ENCODE measurements around the gene B3GNT8.
A peak's percentile ranks its signal among the peaks of the same experiment; 100 is the strongest.

B3GNT8 gene

DNA sequence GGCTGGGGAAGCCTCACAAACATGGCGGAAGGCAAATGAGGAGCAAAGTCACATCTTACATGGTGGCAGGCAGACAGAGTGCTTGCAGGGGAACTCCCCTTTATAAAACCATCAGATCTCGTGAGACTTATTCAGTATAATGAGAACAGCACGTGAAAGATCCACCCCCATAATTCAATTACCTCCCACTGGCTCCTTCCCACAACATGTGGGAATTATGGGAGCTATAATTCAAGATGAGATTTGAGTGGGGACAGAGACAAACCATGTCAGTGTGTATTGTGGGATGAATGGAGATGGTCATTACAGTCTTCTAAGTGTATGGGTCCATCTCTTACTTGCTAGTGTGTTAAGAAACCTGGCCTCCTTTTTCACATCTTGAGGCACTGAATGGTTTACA lies 25.2 kb downstream of the B3GNT8 start:
- Histone ChIP-seq H3K36me3 (ENCODE audit: control insufficient read depth, insufficient read depth, low read length) (peaks cover 2% of the 10 kb centered on the region), H3K9me3 (ENCODE audit: control insufficient read depth, low read length) (no peaks in the 10 kb centered on the region), H3K4me1 (ENCODE audit: control insufficient read depth, insufficient read depth, low read length, poor library complexity, severe bottlenecking) (peaks cover 11% of the 10 kb centered on the region), H3K27ac (ENCODE audit: low read depth, low read length, severe bottlenecking) (no peak overlapping the region), H3K4me3 (ENCODE audit: extremely low read depth, insufficient read depth, low read length, poor library complexity, severe bottlenecking) (no peak overlapping the region)
- 100% methylated on average over 2 of the region's 3 CpGs; no CpG with 5 or more reads in 1 of the 2 experiments for WGBS, 2 experiments (ENCODE audit: insufficient coverage in 2 of 2)

DNA sequence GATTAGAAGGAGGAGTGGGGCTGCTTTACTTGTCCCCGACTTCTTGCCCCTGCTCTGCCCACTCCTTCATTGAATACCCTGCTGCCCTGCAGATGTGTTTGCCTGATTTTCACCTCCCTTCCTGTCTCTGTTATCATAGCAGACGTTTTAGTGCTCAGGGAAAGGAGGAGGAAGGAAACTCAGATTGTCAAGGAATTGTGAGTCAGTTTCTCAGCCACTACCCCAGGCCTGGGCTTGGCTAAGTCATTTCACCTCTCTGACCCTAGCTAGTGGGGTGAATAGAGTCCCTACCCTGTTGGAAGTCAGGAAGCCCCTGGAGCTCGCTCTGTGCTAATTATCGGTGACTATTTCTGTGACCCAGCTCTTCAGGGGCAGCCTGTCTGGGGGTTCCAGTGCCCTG lies 25.7 kb downstream of the B3GNT8 start:
- Histone ChIP-seq H3K36me3 (ENCODE audit: control insufficient read depth, insufficient read depth, low read length) (peaks cover 2% of the 10 kb centered on the region), H3K27ac (ENCODE audit: low read depth, low read length, severe bottlenecking) (peak overlapping the region; percentile 16), H3K9me3 (ENCODE audit: control insufficient read depth, low read length) (no peaks in the 10 kb centered on the region), H3K4me1 (ENCODE audit: control insufficient read depth, insufficient read depth, low read length, poor library complexity, severe bottlenecking) (peaks cover 11% of the 10 kb centered on the region), H3K4me3 (ENCODE audit: extremely low read depth, insufficient read depth, low read length, poor library complexity, severe bottlenecking) (no peak overlapping the region)
- WGBS, 2 experiments (ENCODE audit: insufficient coverage in 2 of 2): 100% methylated on average over 2 of the region's 4 CpGs; no CpG with 5 or more reads in 1 of the 2 experiments

DNA sequence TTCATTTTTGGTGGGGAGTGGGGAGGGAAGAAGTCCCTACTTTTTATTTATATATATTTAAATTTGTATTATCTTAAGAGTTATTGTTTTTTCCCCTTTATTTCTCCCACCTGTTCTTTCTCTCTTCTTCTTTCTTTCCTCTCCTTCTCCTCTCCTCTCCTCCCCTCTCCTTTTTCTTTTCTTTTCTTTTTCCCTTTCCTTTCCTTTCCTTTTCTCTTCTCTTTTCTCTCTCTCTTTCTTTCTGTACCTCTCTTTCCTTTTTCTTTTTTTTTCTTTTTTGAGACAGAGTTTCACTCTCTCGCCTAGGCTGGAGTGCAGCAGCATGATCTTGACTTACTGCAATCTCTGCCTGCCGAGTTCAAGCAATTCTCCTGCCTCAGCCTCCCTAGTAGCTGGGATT lies 27.6 kb downstream of the B3GNT8 start:
- WGBS, 2 experiments (ENCODE audit: insufficient coverage in 2 of 2): 79 to 88% methylated on average over 2 of the region's 2 CpGs
- H3K27ac ChIP-seq (ENCODE audit: low read depth, low read length, severe bottlenecking): no peak overlapping the region

DNA sequence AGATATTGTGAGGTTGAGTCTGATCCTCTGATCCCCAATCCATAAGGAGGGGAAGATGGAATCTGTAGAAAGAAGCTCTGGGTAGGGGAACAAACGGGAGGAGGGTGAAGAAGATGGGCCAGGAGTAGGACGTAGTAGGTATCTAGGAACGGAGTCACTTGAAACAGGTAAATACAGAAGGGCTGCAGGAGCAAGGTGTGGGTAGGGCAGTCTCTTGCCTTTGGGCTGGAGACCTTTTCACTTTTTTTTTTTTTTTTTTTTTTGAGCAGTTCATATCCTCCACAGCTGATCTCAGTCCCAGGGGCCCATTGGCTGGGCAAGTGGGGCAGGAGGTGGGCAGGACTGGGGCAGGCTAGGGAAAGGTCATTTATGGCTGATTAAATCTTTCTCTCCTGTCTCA lies 28.1 kb downstream of the B3GNT8 start:
- H3K4me1 ChIP-seq (ENCODE audit: control insufficient read depth, insufficient read depth, low read length, poor library complexity, severe bottlenecking): peaks cover 11% of the 10 kb centered on the region
- no peaks in the 10 kb centered on the region for H3K9me3 ChIP-seq (ENCODE audit: control insufficient read depth, low read length)
- no peak overlapping the region for H3K27ac ChIP-seq (ENCODE audit: low read depth, low read length, severe bottlenecking)
- H3K36me3 ChIP-seq (ENCODE audit: control insufficient read depth, insufficient read depth, low read length): no peaks in the 10 kb centered on the region
- 89 to 100% methylated on average over 3 of the region's 3 CpGs for WGBS, 2 experiments (ENCODE audit: insufficient coverage in 2 of 2)
- peak overlapping the region; percentile 95 for H3K4me3 ChIP-seq (ENCODE audit: extremely low read depth, insufficient read depth, low read length, poor library complexity, severe bottlenecking)

More for the DNA sequence above, 27.6 kb downstream of the B3GNT8 start:
- peaks cover 11% of the 10 kb centered on the region for H3K4me1 ChIP-seq (ENCODE audit: control insufficient read depth, insufficient read depth, low read length, poor library complexity, severe bottlenecking)
- H3K9me3 ChIP-seq (ENCODE audit: control insufficient read depth, low read length): no peaks in the 10 kb centered on the region
- no peak overlapping the region for H3K4me3 ChIP-seq (ENCODE audit: extremely low read depth, insufficient read depth, low read length, poor library complexity, severe bottlenecking)
- no peaks in the 10 kb centered on the region for H3K36me3 ChIP-seq (ENCODE audit: control insufficient read depth, insufficient read depth, low read length)

DNA sequence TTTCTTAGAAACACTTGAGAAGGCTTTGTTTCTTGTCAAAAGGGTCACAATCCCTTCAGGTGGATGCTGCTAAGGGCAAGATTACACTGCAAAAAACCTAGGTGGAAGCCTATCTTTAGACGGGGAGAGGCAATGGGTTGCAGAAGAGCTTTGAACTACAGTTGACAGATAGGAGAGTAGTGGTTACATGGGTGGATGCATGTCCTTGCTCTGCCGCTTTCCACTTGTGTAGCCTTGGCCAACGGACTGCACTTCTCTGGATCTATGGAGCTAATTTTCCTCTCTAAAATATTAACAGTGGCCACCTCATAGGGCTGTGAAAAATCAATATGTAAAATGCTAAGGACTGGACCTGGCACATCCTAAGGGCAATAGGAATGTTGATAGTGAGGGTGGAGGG lies 28.6 kb downstream of the B3GNT8 start:
- Histone ChIP-seq H3K27ac (ENCODE audit: low read depth, low read length, severe bottlenecking) (no peak overlapping the region), H3K36me3 (ENCODE audit: control insufficient read depth, insufficient read depth, low read length) (no peaks in the 10 kb centered on the region), H3K9me3 (ENCODE audit: control insufficient read depth, low read length) (no peaks in the 10 kb centered on the region), H3K4me1 (ENCODE audit: control insufficient read depth, insufficient read depth, low read length, poor library complexity, severe bottlenecking) (peaks cover 11% of the 10 kb centered on the region), H3K4me3 (ENCODE audit: extremely low read depth, insufficient read depth, low read length, poor library complexity, severe bottlenecking) (peak overlapping the region; percentile 95)
- 56% methylated on average over 1 of the region's 3 CpGs for WGBS, 2 experiments (ENCODE audit: insufficient coverage in 2 of 2)

DNA sequence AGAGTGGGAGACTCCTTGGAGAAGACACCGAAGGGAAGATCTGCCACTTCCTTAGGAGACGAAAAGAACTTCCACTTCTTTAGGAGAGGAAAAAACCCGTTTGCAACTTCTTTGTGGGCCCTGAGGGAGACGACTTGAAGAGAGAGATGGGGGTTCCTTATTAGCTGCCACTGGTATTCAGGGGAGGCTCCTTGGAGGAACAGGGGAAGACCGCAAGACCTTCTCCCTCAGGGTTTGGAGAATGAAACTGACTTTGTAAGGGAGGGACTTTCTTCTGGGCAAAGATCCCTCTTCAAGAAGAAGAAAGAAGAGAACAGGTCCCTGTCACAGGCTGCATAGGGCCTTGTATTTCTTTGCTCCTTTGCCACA lies 29.1 kb downstream of the B3GNT8 start:
- peak overlapping the region; percentile 100 for H3K27ac ChIP-seq (ENCODE audit: low read depth, low read length, severe bottlenecking)
- H3K9me3 ChIP-seq (ENCODE audit: control insufficient read depth, low read length): no peaks in the 10 kb centered on the region
- H3K36me3 ChIP-seq (ENCODE audit: control insufficient read depth, insufficient read depth, low read length): no peaks in the 10 kb centered on the region
- WGBS, 2 experiments (ENCODE audit: insufficient coverage in 2 of 2): 0% methylated on average over 3 to 5 of the region's 5 CpGs
- peaks cover 11% of the 10 kb centered on the region for H3K4me1 ChIP-seq (ENCODE audit: control insufficient read depth, insufficient read depth, low read length, poor library complexity, severe bottlenecking)
- H3K4me3 ChIP-seq (ENCODE audit: extremely low read depth, insufficient read depth, low read length, poor library complexity, severe bottlenecking): peak overlapping the region; percentile 95

DNA sequence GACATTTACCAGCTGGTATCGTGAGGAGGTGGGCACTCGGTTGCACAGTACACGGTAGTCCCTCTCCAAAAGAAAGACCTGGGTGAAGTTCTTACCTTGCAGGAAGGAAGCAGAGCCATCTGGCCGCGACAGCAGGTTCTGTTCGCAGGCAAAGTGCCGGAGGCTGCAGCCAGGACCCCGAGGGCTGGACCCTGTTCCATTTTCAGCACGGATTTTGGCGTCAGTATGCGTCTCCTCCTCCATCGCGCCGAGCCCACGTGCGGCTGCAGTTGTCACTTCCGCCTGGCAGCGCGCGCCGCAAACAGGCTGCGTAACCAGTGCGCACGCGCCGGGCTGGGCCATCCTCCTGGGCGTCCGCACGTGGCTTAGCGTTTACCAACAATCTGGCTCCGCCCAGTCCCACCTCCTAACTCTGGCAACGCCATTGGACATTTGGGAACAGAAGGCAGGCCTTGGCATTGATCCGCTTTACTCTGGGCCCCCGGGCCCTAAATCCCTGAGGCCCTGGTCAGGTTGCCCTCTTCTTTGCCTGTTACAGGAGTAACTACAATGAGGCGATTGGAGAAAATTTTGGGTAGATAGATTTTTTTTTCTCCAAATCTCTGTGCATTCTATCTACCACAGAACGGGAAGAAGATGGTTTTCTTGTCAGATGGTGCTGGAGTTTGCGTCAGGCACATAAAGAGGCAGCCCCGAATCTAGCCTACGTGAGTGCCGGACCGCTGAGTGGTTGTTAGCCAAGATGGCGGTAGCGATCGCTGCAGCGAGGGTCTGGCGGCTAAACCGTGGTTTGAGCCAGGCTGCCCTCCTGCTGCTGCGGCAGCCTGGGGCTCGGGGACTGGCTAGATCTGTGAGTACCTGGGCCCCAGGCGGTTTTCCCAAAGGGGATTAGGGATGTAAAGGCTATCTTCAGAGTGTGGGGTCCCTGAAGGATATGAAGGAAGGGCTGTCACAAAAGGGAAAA lies 29.8 kb downstream of the B3GNT8 start, which contains the start of the genes BCKDHA and EXOSC5:
BCKDHA (plus strand) TSS at position 733 of the 964 bp plus-strand sequence; CDS start at position 743, 10 bp downstream.
EXOSC5 (minus strand) TSS at position 274 of the 964 bp plus-strand sequence; CDS start at position 243, 31 bp downstream.
- WGBS, 2 experiments (ENCODE audit: insufficient coverage in 2 of 2): 0% methylated on average over 45 to 46 of the region's 50 CpGs
- no peaks in the 10 kb centered on the region for H3K9me3 ChIP-seq (ENCODE audit: control insufficient read depth, low read length)
- peak within 1 kb of the TSS; percentile 100 for H3K27ac ChIP-seq (ENCODE audit: low read depth, low read length, severe bottlenecking)
- H3K4me1 ChIP-seq (ENCODE audit: control insufficient read depth, insufficient read depth, low read length, poor library complexity, severe bottlenecking): peaks cover 11% of the 10 kb centered on the region
- peak within 1 kb of the TSS; percentile 95 for H3K4me3 ChIP-seq (ENCODE audit: extremely low read depth, insufficient read depth, low read length, poor library complexity, severe bottlenecking)
- H3K36me3 ChIP-seq (ENCODE audit: control insufficient read depth, insufficient read depth, low read length): no peaks in the 10 kb centered on the region

DNA sequence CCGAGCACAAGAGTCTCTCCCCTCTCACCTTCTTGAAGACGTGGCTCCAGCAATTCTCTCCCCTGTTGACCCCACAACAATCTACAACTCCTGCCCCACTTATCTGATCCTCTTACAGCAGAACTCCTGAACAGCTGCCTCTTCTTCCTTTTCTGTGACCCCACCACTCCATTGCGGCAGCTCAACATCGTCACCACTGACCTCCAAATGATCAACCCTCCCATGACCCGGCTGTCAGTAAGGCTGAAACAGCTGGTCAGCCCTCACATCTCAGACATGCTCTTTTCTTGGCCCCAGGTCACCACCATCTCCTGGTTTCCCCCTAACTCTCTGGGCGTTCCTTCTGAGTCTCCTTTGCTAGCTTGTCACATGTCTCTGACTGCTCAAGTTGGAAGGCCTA lies 31.8 kb downstream of the B3GNT8 start:
- 78 to 84% methylated on average over 6 of the region's 6 CpGs for WGBS, 2 experiments (ENCODE audit: insufficient coverage in 2 of 2)

DNA sequence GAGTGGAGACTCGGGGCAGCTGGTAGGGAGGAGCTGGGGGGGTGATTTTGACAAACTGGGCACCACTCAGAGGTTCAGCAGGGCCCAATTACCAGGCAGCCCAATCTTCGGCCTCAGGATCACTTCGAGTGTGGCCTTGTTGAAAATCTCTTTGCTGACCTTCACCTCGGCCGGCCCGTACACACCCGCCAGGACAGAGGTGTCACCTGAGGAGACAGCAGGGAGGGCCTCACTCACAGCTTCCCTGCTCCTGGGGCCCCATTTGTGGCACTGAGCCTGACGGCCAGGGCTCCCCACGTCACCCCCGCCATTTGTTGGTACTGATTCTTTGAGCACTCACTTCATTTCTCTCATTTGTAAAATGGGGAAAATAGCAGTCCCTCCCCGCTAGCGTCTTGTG lies 34.4 kb downstream of the B3GNT8 start:
- WGBS, 2 experiments (ENCODE audit: insufficient coverage in 2 of 2): 95 to 98% methylated on average over 10 to 12 of the region's 12 CpGs
- Histone ChIP-seq H3K9me3 (ENCODE audit: control insufficient read depth, low read length) (no peaks in the 10 kb centered on the region), H3K27ac (ENCODE audit: low read depth, low read length, severe bottlenecking) (no peak overlapping the region), H3K4me3 (ENCODE audit: extremely low read depth, insufficient read depth, low read length, poor library complexity, severe bottlenecking) (no peak overlapping the region), H3K36me3 (ENCODE audit: control insufficient read depth, insufficient read depth, low read length) (peaks cover 37% of the 10 kb centered on the region), H3K4me1 (ENCODE audit: control insufficient read depth, insufficient read depth, low read length, poor library complexity, severe bottlenecking) (no peaks in the 10 kb centered on the region)

More for the DNA sequence above, 31.8 kb downstream of the B3GNT8 start:
- H3K4me3 ChIP-seq (ENCODE audit: extremely low read depth, insufficient read depth, low read length, poor library complexity, severe bottlenecking): no peak overlapping the region
- H3K27ac ChIP-seq (ENCODE audit: low read depth, low read length, severe bottlenecking): no peak overlapping the region
- H3K4me1 ChIP-seq (ENCODE audit: control insufficient read depth, insufficient read depth, low read length, poor library complexity, severe bottlenecking): peaks cover 7% of the 10 kb centered on the region
- peaks cover 16% of the 10 kb centered on the region for H3K36me3 ChIP-seq (ENCODE audit: control insufficient read depth, insufficient read depth, low read length)
- H3K9me3 ChIP-seq (ENCODE audit: control insufficient read depth, low read length): no peaks in the 10 kb centered on the region

DNA sequence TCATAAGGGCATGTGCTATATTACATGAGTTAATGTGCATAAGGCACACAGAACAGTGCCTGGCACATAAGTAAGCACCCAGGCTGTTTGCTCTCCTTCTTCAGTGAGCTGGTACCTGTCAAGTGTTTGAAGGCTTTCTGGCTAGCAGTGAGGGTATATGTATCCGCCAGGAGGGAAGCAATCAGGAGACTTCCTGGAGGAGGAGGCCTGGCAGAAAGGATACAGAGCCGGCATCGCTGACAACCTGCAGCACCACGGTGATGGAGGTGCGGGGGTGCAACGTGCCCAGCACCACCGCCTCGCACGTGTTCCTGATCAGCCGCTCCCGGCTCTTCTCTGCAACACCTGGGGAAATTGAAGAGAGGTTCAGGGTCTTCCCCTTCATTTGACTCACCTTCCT lies 35.6 kb downstream of the B3GNT8 start:
- Histone ChIP-seq H3K9me3 (ENCODE audit: control insufficient read depth, low read length) (no peaks in the 10 kb centered on the region), H3K27ac (ENCODE audit: low read depth, low read length, severe bottlenecking) (no peak overlapping the region), H3K36me3 (ENCODE audit: control insufficient read depth, insufficient read depth, low read length) (peaks cover 45% of the 10 kb centered on the region), H3K4me3 (ENCODE audit: extremely low read depth, insufficient read depth, low read length, poor library complexity, severe bottlenecking) (no peak overlapping the region), H3K4me1 (ENCODE audit: control insufficient read depth, insufficient read depth, low read length, poor library complexity, severe bottlenecking) (no peaks in the 10 kb centered on the region)
- WGBS, 2 experiments (ENCODE audit: insufficient coverage in 2 of 2): 91 to 92% methylated on average over 9 to 11 of the region's 11 CpGs

DNA sequence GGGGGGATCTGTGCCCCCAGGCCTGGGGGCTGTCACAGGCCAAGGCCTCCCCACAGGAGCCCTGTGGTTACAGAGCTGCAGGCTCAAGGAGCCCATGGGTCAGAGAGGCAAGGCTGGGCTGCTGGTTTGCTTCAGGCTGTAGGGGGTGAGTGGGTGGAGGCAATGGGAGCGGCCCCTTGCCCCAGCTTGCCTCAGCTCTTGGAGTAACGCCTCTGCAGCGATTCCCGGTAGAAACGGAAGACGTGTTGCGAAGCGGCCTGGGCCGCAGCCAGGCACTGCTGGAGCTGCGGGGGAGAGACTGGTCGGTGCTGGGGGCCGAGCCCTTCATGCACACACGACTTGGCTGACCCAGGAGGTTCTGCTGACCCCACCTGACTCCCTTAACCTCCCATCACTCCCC lies 40.7 kb downstream of the B3GNT8 start:
- Histone ChIP-seq H3K9me3 (ENCODE audit: control insufficient read depth, low read length) (no peaks in the 10 kb centered on the region), H3K36me3 (ENCODE audit: control insufficient read depth, insufficient read depth, low read length) (peaks cover 54% of the 10 kb centered on the region), H3K4me3 (ENCODE audit: extremely low read depth, insufficient read depth, low read length, poor library complexity, severe bottlenecking) (no peak overlapping the region), H3K4me1 (ENCODE audit: control insufficient read depth, insufficient read depth, low read length, poor library complexity, severe bottlenecking) (no peaks in the 10 kb centered on the region), H3K27ac (ENCODE audit: low read depth, low read length, severe bottlenecking) (no peak overlapping the region)
- 96% methylated on average over 11 to 12 of the region's 13 CpGs for WGBS, 2 experiments (ENCODE audit: insufficient coverage in 2 of 2)

Data from mesodermal cell (in vitro differentiated cells).